SKM-1 (cell line): Measurements from ENCODE around the gene CHRNA5.

Source experiments
- DNase-seq: peaks from one replicate; lab custom pipeline; 2025; ENCODE audit not compliant: unreplicated experiment; lab: John Stamatoyannopoulos, UW

Gene CHRNA5

GRCh38 chr15:78620021-78620526, 54.8 kb downstream of the CHRNA5 start:
- DNase-seq: no peak

GRCh38 chr15:78620527-78621421, 55.5 kb downstream of the CHRNA5 start, which contains the start of gene CHRNA3:
Gene CHRNA3, minus strand, starts transcription at chr15:78620996. Its CDS starts 202 bp downstream, at chr15:78620794.
- DNase-seq: no peak

GRCh38 chr15:78621810-78622402, 56.6 kb downstream of the CHRNA5 start:
- no peak for DNase-seq

GRCh38 chr15:78623786-78624497, 58.6 kb downstream of the CHRNA5 start:
- DNase-seq: no peak

GRCh38 chr15:78624651-78625590, 59.6 kb downstream of the CHRNA5 start:
- DNase-seq: no peak

GRCh38 chr15:78625606-78626280, 60.4 kb downstream of the CHRNA5 start:
- DNase-seq: no peak

- no peak for DNase-seq
These were observed 61.2 kb downstream of the CHRNA5 start for GRCh38 chr15:78626381-78626995.

GRCh38 chr15:78627348-78627747, 62.0 kb downstream of the CHRNA5 start:
- DNase-seq: no peak

- DNase-seq: no peak
These were observed 62.9 kb downstream of the CHRNA5 start for GRCh38 chr15:78628227-78628626.

- no peak for DNase-seq
These were observed 63.9 kb downstream of the CHRNA5 start for GRCh38 chr15:78629031-78629715.

- DNase-seq: no peak
These were observed 64.4 kb downstream of the CHRNA5 start for GRCh38 chr15:78629716-78630065.

- no peak for DNase-seq
These were observed 65.7 kb downstream of the CHRNA5 start for GRCh38 chr15:78630886-78631633.

- DNase-seq: no peak
These were observed 68.0 kb downstream of the CHRNA5 start for GRCh38 chr15:78633348-78633747.

- DNase-seq: no peak
These were observed 69.2 kb downstream of the CHRNA5 start for GRCh38 chr15:78634210-78635145.

- no peak for DNase-seq
These were observed 70.0 kb downstream of the CHRNA5 start for GRCh38 chr15:78635346-78635745.

- DNase-seq: no peak
These were observed 71.1 kb downstream of the CHRNA5 start for GRCh38 chr15:78636378-78636859.
